Retinal pigment epithelial cell (primary cell): ENCODE measurements around the gene FASN.

ENCODE experiments used
- DNase-seq: peaks from one replicate; pipeline ENCODE4 v3.0.0-alpha.2; 2010; ENCODE audit warnings: low read depth
- H3K4me3 ChIP-seq: 2 replicates; pipeline ENCODE4 v1.5.1; 2011; ENCODE audit warnings: mild to moderate bottlenecking, low read length, control low read depth, moderate library complexity
- TF ChIP-seq, protein P1 (sequence below): conservative IDR thresholded peaks from 2 replicates; pipeline ENCODE4 v1.5.1; 2011; ENCODE audit warnings: low read depth, low read length, control low read depth, inconsistent platforms

The FASN gene

DNA sequence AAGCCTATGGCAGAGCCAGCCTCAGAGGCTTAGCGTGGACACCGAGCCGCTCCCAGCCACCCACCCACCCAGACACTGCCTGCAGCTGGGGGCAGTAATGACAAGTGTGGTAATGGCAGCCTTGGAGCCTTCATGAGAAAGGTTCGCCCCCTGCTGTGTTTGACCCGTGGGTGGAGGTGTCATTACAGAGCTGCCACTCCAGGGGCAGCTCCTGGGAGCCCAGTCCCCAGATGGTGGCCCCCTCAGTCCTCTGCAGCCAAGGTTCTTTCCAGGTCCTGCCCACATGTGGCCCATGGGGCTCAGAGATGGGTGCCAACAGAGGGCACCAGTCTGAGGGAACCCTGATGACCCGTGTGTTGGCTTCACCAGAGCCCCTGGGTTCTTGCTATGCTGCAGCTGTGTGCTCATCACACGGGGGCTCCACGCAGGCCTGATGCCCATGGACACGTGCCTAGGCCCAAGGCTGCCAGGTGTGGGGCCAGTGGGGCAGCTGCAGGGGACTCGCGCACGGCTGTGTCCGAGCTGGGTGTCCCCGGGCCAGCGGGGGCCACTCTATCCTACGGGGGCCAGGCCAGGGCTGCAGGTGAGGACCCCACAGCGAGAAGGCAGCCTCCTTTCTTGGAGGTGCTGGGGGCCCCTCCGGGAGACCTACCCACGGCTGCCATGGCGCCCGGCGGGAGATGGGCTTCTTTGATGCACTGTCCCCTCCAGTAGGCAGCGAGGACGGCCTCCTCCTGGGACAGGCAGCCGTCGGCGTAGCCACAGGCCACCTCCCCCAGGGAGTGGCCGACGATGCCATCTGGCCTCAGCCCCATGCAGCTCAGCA is 8.1 kb downstream of the FASN start:
- TF ChIP-seq, protein P1, sequence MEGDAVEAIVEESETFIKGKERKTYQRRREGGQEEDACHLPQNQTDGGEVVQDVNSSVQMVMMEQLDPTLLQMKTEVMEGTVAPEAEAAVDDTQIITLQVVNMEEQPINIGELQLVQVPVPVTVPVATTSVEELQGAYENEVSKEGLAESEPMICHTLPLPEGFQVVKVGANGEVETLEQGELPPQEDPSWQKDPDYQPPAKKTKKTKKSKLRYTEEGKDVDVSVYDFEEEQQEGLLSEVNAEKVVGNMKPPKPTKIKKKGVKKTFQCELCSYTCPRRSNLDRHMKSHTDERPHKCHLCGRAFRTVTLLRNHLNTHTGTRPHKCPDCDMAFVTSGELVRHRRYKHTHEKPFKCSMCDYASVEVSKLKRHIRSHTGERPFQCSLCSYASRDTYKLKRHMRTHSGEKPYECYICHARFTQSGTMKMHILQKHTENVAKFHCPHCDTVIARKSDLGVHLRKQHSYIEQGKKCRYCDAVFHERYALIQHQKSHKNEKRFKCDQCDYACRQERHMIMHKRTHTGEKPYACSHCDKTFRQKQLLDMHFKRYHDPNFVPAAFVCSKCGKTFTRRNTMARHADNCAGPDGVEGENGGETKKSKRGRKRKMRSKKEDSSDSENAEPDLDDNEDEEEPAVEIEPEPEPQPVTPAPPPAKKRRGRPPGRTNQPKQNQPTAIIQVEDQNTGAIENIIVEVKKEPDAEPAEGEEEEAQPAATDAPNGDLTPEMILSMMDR, result no peak
- no peak for DNase-seq
- no peak overlapping the region for H3K4me3 ChIP-seq

DNA sequence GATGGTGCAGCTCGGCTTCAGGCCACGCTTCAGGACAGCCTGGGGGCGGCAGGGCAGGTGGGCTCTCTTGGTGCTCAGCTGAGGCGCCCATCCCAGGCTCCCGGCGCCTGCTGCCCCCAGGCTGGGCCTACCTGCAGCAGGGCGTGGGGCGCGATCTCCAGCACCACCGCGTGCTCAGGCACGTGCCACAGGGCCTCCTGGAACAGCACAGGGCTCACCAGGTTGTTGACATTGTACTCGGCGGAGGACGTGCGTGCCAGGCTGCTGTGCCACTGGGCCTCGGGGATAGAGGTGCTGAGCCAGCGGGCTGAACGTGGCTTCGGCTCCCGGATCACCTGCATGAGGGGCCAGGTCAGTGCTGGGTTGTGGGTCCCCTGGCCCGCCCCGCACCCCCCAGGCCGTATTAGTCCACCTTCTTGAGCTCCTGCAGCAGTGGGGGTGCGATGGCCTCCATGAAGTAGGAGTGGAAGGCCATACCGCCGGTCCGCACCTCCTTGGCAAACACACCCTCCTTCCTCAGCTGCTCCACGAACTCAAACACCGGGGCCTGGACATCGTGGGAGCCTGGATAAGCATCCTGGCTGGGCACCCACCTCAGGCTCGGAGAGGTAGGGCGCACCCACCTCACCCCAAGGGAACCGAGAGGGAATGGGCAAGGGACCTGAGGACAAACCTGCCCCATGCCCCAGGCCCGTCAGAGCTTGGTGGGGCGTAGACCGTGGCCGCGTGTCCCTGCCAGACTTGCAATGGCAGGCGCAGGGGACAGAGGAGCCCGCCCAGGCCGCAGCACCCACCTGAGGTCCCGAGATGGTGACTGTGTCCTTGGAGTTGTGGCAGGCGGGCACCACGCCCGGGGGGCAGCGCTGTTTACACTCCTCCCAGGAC is 9.0 kb downstream of the FASN start:
- no peak for DNase-seq
- H3K4me3 ChIP-seq, result no peak overlapping the region
- TF ChIP-seq, protein P1, result no peak

DNA sequence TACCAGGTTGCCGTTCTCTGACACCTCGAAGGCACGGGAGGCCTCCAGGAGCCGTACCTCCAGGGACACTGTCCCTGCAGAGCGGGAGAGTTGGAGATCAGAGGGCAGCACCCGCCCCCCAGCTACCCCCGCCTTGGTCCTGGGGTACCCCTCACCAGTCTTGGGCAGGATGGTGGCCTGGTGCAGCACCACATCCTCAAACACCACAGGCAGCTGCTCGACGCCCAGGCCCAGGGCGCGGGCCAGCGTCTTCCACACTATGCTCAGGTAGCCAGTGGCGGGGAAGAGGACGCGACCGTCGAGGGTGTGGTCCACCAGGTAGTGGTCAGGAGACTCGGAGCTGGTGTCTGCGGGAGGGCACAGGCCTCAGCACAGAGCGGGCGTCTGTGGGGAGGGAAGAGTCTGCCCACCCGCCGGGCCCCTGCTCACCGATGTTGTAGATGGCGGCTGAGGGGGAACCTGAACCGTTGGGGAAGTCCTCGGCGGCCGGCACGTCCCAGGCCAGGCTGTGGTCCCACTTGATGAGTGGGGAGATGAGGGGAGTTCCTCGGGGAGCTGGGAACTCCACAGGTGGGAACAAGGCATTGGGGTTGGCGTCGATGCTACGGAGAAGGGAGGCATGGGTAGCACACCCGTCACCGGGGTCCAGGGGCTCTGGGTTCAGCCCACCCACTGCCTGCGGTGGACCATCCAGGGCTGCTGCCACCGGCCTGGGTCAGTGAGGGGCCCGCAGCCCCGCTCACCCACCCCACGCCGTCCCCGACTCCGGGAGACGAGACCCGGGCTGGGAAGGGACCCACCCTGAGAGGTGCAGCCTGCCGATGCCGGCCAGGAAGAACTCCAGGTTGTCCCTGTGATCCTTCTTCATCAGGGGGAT is 9.8 kb downstream of the FASN start:
- DNase-seq, result no peak
- no peak overlapping the region for H3K4me3 ChIP-seq
- TF ChIP-seq, protein P1, result no peak

DNA sequence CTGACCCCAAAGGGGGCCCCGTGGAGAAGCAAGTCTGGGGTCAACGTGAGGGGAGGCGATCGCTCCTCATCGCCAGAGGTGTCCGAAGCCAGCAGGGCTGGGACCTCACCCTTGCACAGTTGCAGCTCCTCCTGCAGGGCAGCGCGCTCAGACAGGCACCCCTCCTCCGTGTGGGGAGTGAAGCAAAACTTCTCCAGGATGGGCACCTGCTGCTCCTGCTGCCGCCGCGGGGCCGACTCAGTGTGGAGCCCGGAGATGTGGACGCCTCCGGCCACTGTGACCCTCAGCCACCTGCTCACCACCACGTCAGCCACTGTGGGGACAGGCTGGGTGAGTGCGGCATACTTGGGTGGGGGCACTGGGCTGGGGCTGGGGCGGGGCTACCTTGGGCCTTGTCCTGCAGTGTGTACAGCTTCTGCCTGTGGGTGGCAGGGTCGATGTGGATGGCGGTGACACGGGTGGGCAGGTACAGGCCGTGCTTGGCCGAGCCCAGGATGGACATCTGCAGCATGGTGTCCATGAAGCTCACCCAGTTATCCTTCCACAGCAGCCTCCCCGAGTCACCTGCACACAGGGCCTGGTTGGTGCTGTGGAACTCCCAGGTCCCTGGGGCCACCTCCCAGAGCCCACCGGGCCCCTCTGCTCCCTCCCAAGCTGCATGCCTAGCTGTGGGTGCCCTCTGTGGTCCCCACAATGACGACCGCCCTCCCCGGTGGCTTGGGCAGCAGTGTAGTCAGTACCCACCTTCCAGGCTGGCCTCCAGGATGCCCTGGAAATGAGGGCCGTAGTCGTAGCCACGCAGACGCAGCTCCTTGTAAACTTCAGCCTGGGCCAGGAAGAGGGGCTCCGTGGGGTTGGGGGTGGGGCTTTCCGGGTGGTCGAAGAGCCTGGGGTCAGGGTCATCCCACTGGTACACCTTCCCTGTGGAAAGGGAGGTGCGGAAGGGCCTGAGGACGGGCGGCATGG is 10.8 kb downstream of the FASN start:
- no peak for DNase-seq
- no peak overlapping the region for H3K4me3 ChIP-seq
- TF ChIP-seq, protein P1, result no peak

DNA sequence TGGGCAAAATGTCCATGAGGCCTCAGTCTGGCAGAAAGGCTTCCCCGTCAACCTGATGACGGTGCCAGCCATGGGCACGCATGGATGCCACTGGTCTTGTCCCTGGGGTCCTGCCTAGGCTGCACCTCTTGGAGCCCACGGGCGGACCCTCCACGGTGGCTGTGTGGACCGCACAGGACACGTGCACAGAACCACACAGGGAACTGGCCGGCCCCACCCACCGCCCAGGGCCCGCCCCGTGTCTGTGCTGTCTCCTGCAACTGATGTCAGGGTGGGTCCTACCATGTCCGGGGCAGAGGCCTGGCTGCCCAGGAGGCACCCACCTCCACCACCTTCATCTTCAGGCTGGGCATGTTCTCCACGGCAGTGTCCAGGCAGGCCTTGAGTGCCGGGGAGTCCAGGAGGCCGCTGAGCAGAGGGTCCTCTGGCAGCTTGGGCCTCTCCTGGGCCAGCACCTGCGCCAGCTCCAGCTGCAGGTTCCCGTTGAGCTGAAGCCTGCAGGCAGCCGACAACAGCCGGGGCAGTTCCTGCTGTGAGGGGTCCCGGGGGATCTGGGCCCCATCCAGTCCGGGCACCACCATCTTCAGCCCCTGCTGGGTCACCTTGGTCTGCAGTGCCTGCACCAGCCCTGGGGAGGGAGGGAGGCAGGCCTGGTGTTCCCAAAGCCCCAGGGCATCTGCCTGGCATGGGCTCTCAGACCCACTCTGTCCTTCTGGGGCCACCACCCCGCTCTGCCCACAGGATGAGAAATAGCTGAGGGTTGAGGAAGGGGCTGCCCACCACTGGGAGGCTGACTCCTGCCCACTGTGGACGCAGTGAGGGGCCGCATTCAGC is 11.9 kb downstream of the FASN start:
- no peak overlapping the region for H3K4me3 ChIP-seq
- no peak for DNase-seq
- TF ChIP-seq, protein P1, result no peak
